GM12873 (cell line): ENCODE measurements around the gene BNIP2.

Experiments used
- TF ChIP-seq, protein P1 (sequence below): IDR thresholded peaks from 2 replicates; pipeline ENCODE4 v1.5.1; 2012; ENCODE audit warnings: low read depth, mild to moderate bottlenecking, moderate library complexity, low read length, control low read depth; ENCODE audit not compliant: insufficient read depth; ENCODE audit errors: missing control alignments

BNIP2 gene

DNA sequence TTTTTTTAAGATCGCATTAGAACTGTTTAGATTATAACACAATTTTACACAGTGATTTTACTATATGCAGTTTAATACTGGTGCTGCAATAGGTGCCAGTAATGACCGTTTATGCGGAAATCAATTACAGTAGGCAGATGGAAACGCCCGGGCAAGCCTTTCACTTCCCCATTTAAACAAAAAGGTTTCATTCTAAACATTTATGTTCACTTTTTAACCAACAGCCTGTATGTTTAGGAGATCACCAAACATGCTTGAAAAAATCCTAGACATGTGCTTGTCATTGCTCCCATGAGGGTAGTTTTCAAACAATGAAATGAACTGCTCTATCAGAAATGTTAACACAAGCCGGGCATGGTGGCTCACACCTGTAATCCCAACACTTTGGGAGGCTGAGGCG, 2.7 kb downstream of the BNIP2 start:
- TF ChIP-seq, protein P1, sequence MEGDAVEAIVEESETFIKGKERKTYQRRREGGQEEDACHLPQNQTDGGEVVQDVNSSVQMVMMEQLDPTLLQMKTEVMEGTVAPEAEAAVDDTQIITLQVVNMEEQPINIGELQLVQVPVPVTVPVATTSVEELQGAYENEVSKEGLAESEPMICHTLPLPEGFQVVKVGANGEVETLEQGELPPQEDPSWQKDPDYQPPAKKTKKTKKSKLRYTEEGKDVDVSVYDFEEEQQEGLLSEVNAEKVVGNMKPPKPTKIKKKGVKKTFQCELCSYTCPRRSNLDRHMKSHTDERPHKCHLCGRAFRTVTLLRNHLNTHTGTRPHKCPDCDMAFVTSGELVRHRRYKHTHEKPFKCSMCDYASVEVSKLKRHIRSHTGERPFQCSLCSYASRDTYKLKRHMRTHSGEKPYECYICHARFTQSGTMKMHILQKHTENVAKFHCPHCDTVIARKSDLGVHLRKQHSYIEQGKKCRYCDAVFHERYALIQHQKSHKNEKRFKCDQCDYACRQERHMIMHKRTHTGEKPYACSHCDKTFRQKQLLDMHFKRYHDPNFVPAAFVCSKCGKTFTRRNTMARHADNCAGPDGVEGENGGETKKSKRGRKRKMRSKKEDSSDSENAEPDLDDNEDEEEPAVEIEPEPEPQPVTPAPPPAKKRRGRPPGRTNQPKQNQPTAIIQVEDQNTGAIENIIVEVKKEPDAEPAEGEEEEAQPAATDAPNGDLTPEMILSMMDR = no peak

DNA sequence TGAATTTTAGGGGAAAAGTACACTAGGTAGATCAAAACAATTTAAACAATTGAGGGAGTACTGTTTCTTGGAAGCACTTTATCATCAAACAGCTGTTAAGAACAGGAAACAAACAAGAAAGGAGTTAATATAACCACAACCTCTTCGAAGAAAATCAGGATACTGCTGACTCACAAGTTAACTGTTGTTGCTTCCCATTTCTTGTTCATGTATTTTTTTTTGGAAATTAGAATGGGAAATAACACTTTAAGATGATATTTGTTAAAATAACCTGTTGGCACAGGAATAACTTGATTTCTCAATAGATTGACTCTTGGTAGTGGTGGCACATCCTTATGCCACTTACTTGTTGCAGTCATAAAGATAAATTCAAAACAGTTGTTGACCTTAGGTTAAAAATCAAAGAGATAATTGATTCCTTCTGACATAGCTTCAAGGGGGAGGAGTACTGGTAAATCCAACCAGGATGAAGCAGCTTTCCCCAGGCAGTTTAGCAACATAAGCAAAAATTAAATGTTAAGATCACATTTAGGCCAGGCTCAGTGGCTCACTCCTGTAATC, 3.3 kb downstream of the BNIP2 start:
- TF ChIP-seq, protein P1 = no peak

DNA sequence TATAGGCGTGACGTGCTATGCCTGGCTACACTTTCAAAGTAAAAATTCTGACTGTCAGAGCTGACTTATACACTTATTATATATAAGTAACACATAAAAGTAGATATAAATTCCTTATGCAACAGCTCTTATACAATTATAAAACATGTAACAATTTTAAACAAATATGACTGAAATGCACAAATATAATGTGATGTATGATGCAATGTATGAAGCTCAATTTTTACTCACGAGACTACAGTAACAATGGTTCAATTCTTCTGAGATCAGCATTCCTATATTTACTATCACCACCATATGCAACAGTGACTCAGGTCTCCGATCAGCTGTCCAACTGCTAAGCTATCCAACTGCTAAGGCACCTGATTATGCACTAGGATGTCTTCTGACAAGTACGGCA, 8.2 kb downstream of the BNIP2 start:
- TF ChIP-seq, protein P1 = no peak

DNA sequence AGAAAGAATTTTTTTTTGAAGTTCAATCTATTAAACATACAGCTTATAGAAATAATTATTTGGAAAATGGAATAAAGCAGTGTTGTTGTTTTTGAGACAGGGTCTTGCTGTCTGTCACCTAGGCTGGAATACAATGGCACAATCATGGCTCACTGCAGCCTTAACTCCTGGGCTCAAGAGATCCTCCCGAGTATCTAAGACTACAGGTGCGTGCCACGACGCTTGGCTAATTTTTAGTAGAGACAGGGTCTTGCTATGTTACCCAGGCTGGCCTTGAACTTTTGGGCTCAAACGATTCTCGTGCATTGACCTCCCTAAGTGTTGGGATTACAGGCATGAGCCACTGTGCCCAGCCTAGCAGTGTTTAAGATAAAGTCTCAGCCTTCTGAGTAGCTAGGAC, 8.8 kb downstream of the BNIP2 start:
- TF ChIP-seq, protein P1 = no peak

DNA sequence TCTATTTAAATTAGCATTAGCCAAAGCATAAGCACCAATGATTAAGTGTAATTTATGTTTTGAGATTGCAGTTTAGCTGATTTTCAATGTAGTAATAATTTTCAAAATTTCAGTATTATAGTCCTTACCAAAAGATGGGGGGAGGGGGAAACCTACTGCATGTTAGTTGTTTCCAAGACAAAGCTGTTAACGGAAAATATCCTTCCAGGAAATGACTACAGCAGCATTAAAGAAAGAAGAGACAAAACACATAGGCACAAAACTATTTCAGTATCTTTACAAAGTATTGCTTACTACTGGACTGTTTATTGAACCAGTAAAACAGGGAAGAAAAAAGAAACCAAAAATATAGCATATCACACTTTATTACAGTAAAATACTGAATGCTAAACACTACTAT, 10.5 kb downstream of the BNIP2 start:
- TF ChIP-seq, protein P1 = no peak

DNA sequence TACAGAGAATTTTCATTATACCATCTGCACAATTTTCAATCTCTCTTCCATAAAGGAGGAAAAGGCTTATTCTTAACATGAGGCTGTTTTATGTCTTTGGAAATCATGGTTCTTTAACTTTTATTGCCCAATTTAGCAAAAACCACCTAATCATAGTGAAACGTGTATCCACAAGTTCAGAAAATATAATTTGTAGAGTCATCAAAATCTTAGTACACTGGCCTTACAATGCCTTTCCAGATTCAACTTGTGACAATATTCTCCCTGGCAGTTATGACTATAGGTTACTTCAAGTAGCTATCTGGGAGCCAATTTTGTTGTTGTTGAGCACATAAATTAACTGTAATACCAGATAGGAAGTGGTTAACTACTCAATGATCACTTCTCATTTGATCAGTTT, 10.9 kb downstream of the BNIP2 start:
- TF ChIP-seq, protein P1 = no peak

DNA sequence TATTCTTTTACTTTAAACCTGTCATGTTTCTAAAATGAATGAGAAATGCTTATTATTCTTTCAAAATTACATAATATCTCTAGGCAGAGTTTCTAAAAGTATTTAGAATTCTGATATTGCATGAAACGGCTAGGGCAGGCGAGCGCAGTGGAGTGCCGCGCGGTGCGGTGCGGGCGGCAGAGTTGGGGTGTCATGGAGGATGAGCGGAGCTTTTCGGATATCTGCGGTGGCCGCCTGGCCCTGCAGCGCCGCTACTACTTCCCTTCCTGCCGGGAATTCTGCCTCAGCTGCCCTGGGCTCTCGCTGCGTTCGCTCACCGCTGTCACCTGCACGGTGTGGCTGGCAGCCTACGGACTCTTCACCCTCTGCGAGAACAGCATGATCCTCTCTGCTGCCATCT, 12.6 kb downstream of the BNIP2 start:
- TF ChIP-seq, protein P1 = no peak
